Gastroesophageal sphincter (tissue), 3 donors: ENCODE results near the gene STX2.

Experiments
- POLR2AphosphoS5 ChIP-seq: sonication (generic); formaldehyde crosslinking; IDR thresholded peaks from one replicate; pipeline ENCODE4 v1.6.1; 2017; ENCODE audit warnings: antibody characterized with exemption
- TF ChIP-seq, protein P1 (sequence below), 4 experiments: fragments of 200-600 bp in 2 of 4; fragments of 450-650 bp in 2 of 4; sonication (generic) in 1 of 4; IDR thresholded peaks; one replicate each; pipeline ENCODE4 v1.5.1; 2017 to 2019; ENCODE audit warnings: antibody characterized with exemption in 4 of 4, mild to moderate bottlenecking in 2 of 4, moderate library complexity in 2 of 4

DNA sequence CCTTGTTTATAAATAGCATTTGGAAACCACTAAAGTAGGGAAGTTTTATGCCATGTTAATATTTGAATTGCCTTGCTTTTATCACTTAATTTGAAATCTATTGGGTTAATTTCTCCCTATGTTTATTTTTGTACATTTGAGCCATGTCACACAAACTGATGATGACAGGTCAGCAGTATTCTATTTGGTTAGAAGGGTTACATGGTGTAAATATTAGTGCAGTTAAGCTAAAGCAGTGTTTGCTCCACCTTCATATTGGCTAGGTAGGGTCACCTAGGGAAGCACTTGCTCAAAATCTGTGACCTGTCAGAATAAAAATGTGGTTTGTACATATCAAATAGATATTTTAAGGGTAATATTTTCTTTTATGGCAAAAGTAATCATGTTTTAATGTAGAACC, 37.2 kb upstream of the STX2 start:
- TF ChIP-seq, protein P1, sequence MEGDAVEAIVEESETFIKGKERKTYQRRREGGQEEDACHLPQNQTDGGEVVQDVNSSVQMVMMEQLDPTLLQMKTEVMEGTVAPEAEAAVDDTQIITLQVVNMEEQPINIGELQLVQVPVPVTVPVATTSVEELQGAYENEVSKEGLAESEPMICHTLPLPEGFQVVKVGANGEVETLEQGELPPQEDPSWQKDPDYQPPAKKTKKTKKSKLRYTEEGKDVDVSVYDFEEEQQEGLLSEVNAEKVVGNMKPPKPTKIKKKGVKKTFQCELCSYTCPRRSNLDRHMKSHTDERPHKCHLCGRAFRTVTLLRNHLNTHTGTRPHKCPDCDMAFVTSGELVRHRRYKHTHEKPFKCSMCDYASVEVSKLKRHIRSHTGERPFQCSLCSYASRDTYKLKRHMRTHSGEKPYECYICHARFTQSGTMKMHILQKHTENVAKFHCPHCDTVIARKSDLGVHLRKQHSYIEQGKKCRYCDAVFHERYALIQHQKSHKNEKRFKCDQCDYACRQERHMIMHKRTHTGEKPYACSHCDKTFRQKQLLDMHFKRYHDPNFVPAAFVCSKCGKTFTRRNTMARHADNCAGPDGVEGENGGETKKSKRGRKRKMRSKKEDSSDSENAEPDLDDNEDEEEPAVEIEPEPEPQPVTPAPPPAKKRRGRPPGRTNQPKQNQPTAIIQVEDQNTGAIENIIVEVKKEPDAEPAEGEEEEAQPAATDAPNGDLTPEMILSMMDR (IDR thresholded peaks at IDR 0.05): no peak
- no peak for TF ChIP-seq POLR2AphosphoS5
